Calu3 (cell line): Measurements from ENCODE around the gene ORC6. TPM values are rescaled to one million over a fixed set of nuclear protein-coding genes. Genes with fewer than 3 reads are reported as not detected.

Source experiments
- BruUV-seq: library from RNA; stranded (reverse); fragments of 400-500 nt; replicated peaks from 2 replicates; lab custom pipeline; 2021; lab: Mats Ljungman, UMichigan
- CTCF ChIA-PET: fragments of 300-600 bp; sonication (Branson Sonifier 250); formaldehyde crosslinking; loops from one replicate; lab custom pipeline; 2022; ENCODE audit warnings: antibody characterized with exemption; lab: Charles Lee
- DNase-seq: peaks from one replicate; pipeline ENCODE4 v3.0.0; 2022
- H3K27ac Mint-ChIP-seq: one replicate; pipeline ENCODE4 v1.8.0; 2022; ENCODE audit warnings: mixed read lengths; ENCODE audit not compliant: unreplicated experiment
- H3K27me3 Mint-ChIP-seq: one replicate; pipeline ENCODE4 v1.8.0; 2022; ENCODE audit warnings: mixed read lengths; ENCODE audit not compliant: unreplicated experiment
- H3K36me3 Mint-ChIP-seq: one replicate; pipeline ENCODE4 v1.8.0; 2022; ENCODE audit warnings: mild to moderate bottlenecking, moderate library complexity, mixed read lengths; ENCODE audit not compliant: insufficient read depth, unreplicated experiment
- H3K4me1 Mint-ChIP-seq: one replicate; pipeline ENCODE4 v1.8.0; 2022; ENCODE audit warnings: mild to moderate bottlenecking, low read depth, mixed read lengths; ENCODE audit not compliant: unreplicated experiment
- H3K4me3 Mint-ChIP-seq: one replicate; pipeline ENCODE4 v1.8.0; 2022; ENCODE audit warnings: mild to moderate bottlenecking, low read depth, moderate library complexity, mixed read lengths; ENCODE audit not compliant: unreplicated experiment
- H3K9me3 Mint-ChIP-seq: one replicate; pipeline ENCODE4 v1.8.0; 2022; ENCODE audit warnings: low read depth, mixed read lengths; ENCODE audit not compliant: unreplicated experiment
- CTCF ChIP-seq: fragments of 200-600 bp; IDR thresholded peaks from one replicate; pipeline ENCODE4 v1.8.0; 2022; ENCODE audit warnings: antibody characterized with exemption; ENCODE audit not compliant: unreplicated experiment
- intact Hi-C: fragments of 100-400 bp; cut with micrococcal nuclease; formaldehyde crosslinking; loops from one replicate; pipeline ENCODE4 v1.10.0; 2022; ENCODE audit not compliant: unreplicated experiment
- total RNA-seq: library from RNA; stranded (reverse); gene quantifications from 2 replicates; pipeline ENCODE4 v1.2.3, GENCODE V29; 2022

Gene ORC6
- total RNA-seq, 1 experiment from 2014 or later = 64.9 TPM

GRCh38 chr16:46713634-46714033 is 24.2 kb downstream of the ORC6 start:
- BruUV-seq = no TSS peak
- no peaks in the 10 kb centered on the region for H3K4me1 Mint-ChIP-seq
- intact Hi-C loops = no loop called here
- no peaks in the 10 kb centered on the region for H3K36me3 Mint-ChIP-seq
- no peaks in the 10 kb centered on the region for H3K27me3 Mint-ChIP-seq
- no peak overlapping the region for H3K4me3 Mint-ChIP-seq
- no peak for DNase-seq
- no peaks in the 10 kb centered on the region for H3K9me3 Mint-ChIP-seq
- no peak for TF ChIP-seq CTCF
- CTCF ChIA-PET = no interaction called here
- H3K27ac Mint-ChIP-seq = no peak overlapping the region

GRCh38 chr16:46714797-46715591 is 25.5 kb downstream of the ORC6 start:
- no peak overlapping the region for H3K27ac Mint-ChIP-seq
- H3K4me1 Mint-ChIP-seq = no peaks in the 10 kb centered on the region
- no peak overlapping the region for H3K4me3 Mint-ChIP-seq
- H3K27me3 Mint-ChIP-seq = no peaks in the 10 kb centered on the region
- CTCF ChIA-PET = no interaction called here
- DNase-seq = no peak
- intact Hi-C loops = no loop called here
- BruUV-seq = no TSS peak
- no peaks in the 10 kb centered on the region for H3K36me3 Mint-ChIP-seq
- TF ChIP-seq CTCF = no peak
- no peaks in the 10 kb centered on the region for H3K9me3 Mint-ChIP-seq

- H3K4me3 Mint-ChIP-seq = no peak overlapping the region
- no peaks in the 10 kb centered on the region for H3K4me1 Mint-ChIP-seq
- H3K27ac Mint-ChIP-seq = no peak overlapping the region
- CTCF ChIA-PET = no interaction called here
- no TSS peak for BruUV-seq
- intact Hi-C loops = no loop called here
- no peaks in the 10 kb centered on the region for H3K27me3 Mint-ChIP-seq
- H3K36me3 Mint-ChIP-seq = no peaks in the 10 kb centered on the region
- no peaks in the 10 kb centered on the region for H3K9me3 Mint-ChIP-seq
- DNase-seq = no peak
- TF ChIP-seq CTCF = no peak
Measured at GRCh38 chr16:46715769-46716305, 26.4 kb downstream of the ORC6 start.

GRCh38 chr16:46717692-46718091 is 28.2 kb downstream of the ORC6 start:
- Mint-ChIP-seq H3K27ac (no peak overlapping the region), H3K36me3 (no peaks in the 10 kb centered on the region), H3K4me1 (no peaks in the 10 kb centered on the region), H3K4me3 (no peak overlapping the region), H3K27me3 (no peaks in the 10 kb centered on the region), H3K9me3 (no peaks in the 10 kb centered on the region)
- BruUV-seq = no TSS peak
- intact Hi-C loops = no loop called here
- CTCF ChIA-PET = no interaction called here
- TF ChIP-seq CTCF = no peak
- no peak for DNase-seq
